HG03432 (cell line): Measurements from ENCODE around the gene XG.
"Not testable (repeated sequence)": the region's sequence is repeated elsewhere in the genome, so short reads cannot be mapped to it uniquely, and the experiment has no call there.

Experiments used
- ATAC-seq: cut with Tn5 transposase; IDR thresholded peaks from one replicate; pipeline ENCODE4 v1.9.1; 2021; ENCODE audit warnings: mild to moderate bottlenecking, moderate library complexity; ENCODE audit not compliant: unreplicated experiment

The XG gene

DNA sequence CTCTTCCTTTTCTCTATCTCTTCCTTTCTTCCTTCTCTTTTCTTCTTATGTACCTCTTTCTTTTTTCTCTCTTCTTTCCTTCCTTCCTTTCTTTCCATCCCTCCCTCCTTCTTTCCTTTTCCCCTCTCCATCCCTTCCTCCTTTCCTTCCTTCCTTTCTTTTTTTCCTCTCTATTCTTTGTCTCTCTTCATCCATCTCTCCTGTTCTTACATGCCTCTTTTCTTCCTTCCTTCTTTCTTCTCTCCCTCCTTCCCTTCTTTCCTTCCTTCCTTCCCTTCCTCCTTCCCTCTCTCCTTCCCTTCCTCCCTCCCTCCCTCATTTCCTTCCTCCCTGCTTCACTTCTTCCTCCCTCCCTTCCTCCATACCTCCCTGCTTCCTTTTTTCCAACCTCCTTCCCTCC lies 19.2 kb upstream of the XG start:
- no peak for ATAC-seq

DNA sequence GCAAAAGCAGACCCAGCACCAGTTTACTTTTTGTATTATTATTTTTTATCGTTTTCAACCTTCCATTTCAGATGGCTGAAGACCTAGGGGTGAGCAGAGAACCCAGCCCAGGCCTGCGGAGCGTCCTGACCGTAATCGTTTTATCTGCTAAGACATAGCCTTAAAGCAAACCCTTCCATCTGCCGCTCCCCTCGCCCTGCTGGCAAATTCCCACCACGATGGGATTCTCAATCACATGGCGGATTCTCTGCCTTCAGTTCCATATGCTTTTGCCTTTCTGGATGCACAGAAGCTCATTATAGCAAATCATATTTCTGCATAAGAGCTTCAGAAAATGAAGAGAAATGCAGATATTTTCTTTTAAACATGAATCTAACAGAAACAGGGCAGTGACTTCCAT lies 18.6 kb upstream of the XG start:
- ATAC-seq = no peak

DNA sequence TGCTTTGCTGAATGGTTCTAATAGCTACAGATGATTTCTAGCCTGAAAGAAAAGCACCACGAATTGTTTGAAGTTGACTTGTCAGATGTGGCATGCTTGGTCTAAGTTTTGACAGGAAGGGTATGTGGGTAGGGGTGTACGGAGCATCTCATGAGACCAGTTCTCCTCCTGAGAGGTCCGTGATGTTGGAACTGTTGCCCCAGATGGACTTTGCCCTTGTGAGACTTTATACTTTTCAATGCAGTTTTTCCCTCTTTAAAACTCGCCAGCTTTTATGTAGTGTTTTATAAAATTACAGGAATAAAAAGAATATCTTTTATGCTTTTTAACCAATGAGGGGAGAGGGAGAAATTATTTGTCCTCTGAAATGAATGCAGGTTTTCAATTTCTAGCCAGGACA lies 16.6 kb upstream of the XG start:
- no peak for ATAC-seq

DNA sequence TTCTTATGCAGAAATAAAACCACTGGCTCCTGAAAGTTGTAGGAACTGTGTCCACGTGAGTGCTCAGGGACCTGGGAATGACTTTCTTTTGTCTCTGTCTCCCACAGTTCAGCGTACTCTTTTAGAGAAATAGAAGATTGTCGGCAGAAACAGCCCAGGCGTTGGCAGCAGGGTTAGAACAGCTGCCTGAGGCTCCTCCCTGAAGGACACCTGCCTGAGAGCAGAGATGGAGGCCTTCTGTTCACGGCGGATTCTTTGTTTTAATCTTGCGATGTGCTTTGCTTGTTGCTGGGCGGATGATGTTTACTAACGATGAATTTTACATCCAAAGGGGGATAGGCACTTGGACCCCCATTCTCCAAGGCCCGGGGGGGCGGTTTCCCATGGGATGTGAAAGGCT lies 11.2 kb upstream of the XG start:
- ATAC-seq = no peak

DNA sequence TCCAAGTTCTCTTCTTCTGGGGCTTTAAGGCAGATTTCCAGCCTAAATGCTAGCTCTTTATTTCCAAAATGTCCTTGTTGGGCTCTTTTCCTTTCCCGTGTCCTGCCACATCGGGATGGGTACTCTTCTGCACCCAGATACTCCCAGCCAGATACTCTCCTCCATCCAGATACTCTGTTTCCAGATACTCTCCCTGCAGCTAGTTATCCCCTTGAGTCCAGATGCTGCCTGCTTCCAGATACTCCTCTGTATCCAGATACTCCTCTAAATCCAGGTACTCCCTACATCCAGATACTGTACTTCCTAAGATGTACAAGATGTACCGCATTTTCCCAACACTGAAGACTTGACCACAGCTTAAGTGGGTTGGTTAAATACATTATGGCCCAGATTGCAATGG lies 10.5 kb upstream of the XG start:
- no peak for ATAC-seq

DNA sequence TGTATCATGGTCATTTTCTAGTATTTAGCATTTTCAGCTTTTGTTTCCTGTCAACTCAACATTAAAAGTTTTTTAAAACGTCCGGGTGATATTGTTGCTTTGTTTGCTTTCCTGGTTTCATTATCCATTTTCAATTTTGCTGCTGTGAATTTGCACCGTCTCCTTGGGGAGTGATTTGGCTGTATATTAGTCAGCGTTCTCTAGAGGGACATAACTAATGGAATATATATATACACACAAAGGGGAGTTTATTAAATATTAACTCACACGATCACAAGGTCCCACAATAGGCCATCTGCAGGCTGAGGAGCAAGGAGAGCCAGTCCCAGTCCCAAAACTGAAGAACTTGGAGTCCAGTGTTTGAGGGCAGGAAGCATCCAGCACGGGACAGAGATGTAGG lies 5.6 kb upstream of the XG start:
- ATAC-seq = not testable (repeated sequence)

DNA sequence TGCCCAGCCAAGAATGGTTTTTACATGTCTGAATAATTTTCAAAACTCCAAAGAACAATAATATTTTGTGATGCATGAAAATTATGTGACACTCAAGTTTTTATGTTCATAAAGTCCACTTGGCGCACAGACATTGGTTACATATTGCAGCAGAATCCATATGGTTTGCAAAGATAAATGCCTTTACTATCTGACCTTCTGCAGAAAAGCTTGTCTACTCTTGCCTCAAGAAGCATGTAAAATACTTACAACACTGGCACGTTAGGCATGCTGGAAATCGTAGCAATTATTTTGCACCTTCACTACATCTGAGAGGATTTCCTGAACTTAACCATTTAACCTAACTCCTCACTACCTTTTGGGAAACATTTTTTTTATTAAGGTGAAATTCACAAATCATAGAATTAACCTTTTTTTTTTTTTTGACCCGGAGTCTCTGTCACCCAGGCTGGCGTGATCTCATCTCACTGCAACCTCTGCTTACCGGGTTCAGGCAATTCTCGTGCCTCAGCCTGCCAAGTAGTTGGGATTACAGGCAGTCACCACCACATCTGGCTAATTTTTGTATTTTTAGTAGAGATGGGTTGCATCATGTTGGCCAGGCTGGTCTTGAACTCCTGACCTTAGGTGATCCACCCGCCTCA lies 3.5 kb upstream of the XG start:
- no peak for ATAC-seq

DNA sequence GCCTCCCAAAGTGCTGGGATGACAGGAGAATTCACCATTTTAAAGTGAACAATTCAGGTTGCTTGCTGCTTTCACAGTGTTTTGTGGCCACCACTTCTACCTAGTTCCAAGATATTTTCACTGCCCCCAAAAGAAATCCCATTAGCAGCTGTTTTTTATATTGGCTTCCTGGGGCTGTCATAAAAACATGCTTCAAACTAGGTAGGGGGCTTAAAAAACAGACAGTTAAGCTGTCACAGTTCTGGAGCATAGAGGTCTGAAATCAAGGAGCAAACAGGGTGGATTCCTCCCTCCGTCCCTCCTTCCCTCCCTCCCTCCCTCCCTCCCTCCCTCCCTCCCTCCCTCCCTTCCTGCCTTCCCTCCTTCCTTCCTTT lies 3.0 kb upstream of the XG start:
- ATAC-seq = no peak

DNA sequence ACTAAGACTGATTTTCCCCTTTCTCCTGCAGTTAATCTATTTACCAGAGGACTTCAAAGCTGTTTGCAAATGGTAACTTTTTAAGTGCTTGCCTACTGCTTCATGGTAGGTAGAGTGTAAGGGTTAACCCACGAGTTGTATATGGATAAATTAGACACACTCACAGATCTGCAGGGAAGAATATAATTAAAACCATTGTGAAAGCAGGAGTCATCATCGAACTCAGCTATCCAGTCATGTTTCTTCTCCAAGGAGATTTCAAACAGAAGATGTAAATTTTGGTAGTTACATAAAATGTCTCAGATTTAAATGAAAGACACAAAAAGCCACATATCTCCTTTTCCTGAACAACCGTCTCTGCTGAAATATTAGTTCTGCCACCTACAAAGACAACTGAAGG lies 549 bp upstream of the XG start:
- ATAC-seq = no peak

DNA sequence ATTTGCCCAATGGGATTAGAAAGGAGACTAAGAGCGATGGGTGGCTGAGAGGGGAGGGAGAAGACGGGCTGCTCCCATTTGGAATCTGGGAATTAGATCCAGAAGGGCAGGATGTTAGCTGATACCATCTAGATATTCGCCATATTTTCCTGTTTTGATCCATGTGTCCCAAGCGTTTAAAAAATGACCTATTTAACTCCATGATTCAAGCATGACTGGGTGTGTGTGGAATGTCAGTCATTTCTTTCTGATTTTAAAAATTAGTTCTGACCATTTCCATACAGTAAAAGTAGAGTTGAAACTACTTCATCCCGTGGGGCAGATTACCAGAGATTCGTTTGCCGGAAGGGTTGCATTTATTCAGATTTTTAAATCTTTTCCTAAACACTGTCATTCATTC lies 601 bp downstream of the XG start:
- not testable (repeated sequence) for ATAC-seq

DNA sequence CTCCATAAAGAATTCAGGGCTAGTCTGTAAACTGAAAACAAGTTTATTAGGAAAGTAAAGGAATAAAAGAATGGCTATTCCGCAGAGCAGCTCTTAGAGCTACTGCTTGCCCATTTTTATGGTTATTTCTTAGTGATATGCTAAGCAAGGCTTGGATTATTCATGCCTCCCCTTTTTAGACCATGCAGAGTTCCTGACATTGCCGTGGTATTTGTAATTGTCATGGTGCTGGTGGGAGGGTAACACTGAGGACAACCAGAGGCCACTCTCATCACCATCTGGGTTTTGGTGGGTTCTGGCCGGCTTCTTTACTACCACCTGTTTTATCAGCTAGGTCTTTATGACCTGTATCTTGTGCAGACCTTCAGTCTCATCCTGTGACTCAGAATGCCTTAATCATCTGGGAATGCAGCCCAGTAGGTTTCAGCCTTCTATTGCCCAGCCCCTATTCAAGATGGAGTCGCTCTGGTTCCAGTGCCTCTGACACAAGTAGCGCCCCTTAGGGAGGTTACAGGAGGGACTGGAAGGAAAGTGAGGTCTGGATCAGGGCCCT lies 3.4 kb downstream of the XG start:
- not testable (repeated sequence) for ATAC-seq

DNA sequence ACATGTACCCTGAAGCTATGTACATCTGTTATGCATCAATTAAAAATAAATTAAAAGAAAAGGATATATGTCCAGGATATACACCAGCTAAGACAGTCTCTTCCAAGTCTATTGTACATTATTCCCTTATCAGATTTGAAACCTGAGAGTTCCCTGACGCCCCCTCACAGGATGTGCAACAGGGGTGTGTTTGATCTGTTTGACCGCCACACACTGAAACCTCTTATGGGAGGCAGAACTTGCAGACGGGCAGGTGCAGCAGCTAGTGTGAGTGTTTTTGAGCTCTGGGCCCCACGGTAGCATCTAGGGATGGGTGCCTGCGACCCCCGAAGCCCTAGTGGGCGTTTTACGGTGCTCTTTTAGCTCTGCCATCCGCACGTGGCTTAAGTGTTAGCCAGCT lies 4.7 kb downstream of the XG start:
- ATAC-seq = no peak

DNA sequence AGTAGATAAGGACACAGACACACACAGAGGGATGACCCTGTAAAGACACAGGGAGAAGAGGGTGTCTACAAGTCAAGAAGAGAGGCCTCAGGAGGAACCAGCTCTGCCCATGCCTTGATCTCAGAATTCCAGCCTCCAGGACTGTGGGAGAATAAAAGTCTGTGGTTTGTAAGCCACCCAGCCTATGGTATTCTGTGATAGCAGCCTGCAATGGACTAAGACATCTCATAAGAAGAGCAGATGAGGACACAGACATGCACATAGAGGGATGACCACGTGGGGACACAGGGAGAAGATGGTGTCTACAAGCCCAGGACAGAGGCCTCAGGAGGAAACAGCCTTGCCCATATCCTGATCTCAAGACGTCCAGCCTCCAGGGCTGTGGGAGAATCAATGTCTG lies 9.4 kb downstream of the XG start:
- no peak for ATAC-seq

DNA sequence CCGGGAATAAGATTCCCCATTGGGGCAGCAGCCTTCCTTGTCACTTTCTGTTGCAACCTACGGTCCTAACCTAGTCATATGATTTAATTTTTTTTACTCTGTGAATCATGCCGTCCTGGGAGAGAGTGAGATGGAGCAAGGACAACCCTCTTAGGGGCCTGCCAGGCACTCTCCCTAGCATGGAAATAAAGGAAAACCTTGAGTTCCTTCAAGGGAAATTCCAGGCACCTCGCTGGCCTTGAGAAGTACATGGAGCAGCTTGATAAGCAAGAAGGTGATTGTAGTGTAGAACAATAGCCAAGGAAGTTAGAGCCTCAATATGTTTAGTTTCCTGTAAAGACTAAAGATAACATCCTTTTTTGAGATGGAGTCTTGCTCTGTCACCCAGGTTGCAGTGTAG lies 10.8 kb downstream of the XG start:
- ATAC-seq = not testable (repeated sequence)

DNA sequence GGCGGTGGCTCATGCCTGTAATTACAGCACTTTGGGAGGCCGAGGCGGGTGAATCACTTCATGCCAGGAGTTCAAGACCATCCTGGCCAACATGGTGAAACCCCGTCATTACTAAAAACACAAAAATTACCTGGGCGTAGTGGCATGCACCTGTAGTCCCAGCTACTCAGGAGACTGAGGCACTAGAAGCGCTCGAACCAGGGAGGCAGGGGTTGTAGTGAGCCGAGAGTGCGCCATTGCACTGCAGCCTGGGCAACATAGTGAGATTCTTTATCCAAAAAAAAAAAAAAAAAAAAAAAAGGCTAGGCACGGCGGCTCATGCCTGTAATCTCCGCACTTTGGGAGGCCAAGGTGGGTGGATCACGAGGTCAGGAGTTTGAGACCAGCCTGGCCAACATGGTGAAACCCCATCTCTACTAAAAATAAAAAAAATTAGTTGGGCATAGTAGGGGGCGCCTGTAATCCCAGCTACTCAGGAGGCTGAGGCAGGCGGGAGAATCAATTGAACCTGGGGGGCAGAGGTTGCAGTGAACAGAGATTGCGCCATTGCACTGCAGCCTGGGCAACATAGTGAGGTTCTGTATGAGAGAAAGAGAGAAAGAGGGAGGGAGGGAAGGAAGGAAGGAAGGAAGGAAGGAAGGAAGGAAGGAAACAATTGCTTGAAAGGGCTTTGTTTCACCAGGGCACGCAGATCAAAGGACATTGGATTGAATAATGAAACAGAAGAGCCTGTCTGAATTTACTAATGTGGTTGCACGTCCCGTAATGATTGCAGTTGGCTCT lies 13.1 kb downstream of the XG start:
- not testable (repeated sequence) for ATAC-seq

DNA sequence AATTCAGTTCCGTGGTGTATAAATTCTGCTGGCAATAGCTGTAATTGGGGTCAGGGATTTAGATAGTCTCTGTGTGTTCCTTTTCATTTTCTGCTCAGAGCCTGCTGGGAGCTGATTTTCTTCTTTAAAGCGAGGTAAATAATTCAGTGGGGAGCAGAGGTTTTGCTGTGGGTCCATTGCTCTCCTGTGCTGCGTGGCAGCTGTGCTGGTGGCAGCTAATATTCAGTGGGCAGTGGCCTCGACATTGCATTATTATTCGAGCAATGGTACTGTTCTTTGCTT lies 13.7 kb downstream of the XG start:
- no peak for ATAC-seq

DNA sequence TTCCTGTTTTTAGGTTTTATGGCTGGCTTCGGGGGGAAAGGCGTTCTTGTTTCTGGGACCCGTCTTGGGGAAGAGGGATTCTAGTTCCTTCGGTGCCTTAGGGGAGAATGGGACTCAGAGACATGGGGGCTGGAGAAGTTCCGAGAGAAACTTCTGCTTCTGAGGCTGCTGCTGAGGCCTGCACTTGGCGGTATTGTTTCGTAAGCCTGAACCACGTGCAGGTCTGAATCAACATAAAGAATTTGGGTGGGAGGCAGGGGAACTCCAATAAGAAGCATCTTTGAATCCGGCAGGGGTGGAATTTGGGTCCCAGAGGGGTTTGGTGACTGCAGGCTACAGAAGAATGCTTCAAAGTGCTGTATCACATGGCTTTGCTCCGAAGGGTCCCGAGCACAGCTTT lies 15.1 kb downstream of the XG start:
- ATAC-seq = no peak

DNA sequence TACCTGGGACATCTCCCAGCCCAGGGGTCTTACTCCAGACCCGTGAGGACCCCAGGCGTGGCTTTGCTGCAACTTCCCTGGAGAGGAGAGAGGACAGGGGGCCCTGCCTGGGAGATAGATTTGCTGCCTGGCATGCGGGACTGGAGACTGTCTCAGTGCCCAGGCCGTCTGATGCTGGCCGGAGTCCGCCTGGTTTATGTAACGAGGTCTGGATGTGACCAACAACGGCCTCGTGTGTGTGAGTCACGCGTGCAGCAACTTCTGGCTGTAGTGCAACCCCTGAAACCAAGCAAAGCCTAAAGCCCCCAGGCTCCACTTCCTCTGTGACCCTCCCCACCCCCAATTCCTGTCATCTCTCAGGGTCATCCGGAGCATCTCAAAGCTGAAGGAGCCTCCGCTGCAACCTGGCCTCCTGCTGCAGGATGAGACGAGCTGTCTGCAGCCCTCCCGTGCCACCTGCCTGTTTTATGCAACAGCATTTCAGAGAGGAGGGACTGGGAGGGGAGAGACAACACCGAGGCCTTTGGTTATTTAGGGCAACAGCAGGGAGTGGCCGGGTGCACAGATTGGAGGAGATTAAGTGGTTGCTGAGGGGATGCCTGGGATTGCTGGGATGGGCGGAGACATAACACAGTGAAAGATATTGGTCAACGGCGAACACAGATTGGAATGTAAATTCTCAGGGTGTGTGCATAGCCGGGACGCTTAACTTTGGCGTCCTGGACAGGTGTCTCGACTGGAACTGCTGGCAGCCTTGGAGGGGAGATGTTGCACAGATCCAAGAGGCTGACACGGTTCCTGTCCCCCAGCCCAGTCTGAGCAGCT lies 16.0 kb downstream of the XG start:
- ATAC-seq = no peak

DNA sequence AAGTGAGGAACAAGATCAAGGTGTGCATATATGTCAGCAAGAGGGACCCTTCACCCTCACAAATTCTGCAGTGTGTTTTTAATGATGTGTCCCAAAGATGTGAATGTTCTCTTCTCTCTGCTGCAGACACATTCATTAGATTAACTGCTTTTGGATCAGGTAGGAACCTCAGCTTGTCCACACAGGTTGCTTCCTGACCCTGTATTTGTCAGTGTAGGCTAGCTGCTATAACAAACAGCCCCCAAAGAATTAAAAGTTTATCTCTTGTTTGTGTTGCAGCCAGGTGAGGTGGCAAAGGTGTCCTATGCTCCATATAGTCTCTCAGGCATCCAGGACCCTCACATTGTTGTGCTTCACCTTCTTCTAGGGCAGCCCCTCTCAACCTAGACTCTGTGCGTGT lies 17.8 kb downstream of the XG start:
- ATAC-seq = no peak

DNA sequence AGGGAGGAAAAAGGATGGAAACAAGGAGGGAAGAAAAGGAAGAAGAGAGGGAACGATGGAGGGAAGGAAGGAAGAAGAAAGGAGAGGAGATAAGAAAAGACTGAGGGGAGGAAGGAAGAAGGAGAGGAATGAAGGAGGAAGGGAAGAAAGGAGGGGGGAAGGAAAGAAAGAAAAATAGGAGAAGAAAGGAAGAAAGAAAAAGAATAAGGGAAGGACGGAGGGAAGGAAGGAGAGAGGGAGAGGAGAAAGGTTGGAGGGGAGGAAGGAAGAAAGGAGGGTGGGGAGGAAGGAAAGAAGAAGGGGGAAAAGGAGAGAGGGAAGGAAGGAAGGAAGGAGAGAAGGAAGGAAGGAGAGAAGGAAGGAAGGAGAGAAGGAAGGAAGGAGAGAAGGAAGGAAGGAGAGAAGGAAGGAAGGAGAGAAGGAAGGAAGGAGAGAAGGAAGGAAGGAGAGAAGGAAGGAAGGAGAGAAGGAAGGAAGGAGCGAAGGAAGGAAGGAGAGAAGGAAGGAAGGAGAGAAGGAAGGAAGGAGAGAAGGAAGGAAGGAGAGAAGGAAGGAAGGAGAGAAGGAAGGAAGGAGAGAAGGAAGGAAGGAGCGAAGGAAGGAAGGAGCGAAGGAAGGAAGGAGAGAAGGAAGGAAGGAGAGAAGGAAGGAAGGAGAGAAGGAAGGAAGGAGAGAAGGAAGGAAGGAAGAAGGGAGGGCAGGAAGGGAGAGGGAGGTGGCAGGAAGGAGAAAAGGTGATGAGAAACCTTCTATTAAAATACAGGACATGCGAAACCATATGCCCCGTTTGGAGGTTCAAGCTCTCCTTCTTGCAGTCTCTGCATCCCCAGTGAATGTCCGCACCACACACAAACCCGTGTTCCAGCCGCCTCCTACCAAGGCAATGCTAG lies 21.6 kb downstream of the XG start:
- ATAC-seq = not testable (repeated sequence)

DNA sequence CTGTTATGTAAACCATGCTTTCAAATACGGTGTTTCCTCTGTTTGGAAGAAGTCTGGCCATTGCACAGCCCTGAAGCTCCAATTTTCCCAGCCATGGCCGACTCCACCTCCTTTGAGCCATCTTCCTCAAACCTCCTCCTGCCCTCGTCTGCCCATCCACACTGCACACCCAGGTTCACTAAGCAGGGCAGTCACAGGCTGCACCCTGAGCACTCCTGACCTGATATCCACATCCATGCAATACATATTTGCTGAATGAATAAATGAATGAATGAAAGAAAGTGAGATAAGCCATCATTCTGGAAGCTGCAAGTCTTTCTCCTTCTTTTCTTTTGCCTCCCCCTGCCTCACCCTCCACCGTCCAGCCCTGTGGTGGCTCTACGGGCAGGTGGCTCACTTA lies 22.2 kb downstream of the XG start:
- ATAC-seq = no peak
